CD4-positive, alpha-beta T cell (primary cell): ENCODE measurements around the gene CAMSAP2. TPM values are rescaled to one million over a fixed set of nuclear protein-coding genes. Genes with fewer than 3 reads are reported as not detected.

Experiments
- ATAC-seq: fragments of 200-7000 bp; cut with Tn5 transposase; one replicate; pipeline ENCODE4 v1.10.0; 2022; ENCODE audit warnings: mild to moderate bottlenecking; ENCODE audit not compliant: poor library complexity
- CTCF ChIA-PET: fragments of 350-600 bp; sonication (Branson Sonifier 250); formaldehyde crosslinking; loops from one replicate; lab custom pipeline; 2021; ENCODE audit warnings: antibody characterized with exemption, inconsistent platforms; lab: Charles Lee
- POLR2A ChIA-PET: fragments of 350-600 bp; sonication (Branson Sonifier 250); formaldehyde crosslinking; loops from one replicate; lab custom pipeline; 2021; ENCODE audit warnings: antibody characterized with exemption, inconsistent platforms; lab: Charles Lee
- DNase-seq, 14 experiments: peaks; one replicate each; pipeline ENCODE4 v3.0.0-alpha.2; 2013 to 2020; ENCODE audit warnings: mixed read lengths in 2 of 14
- H3K27ac ChIP-seq, 2 donors: one replicate each; pipeline versions ENCODE4 v1.5.1 to v1.7.0; 2013; ENCODE audit warnings: low read length in 2 of 2, low read depth in 1 of 2, mild to moderate bottlenecking in 1 of 2
- H3K27me3 ChIP-seq, 2 experiments: 1 replicate in 1 of 2; 2 replicates in 1 of 2; pipeline versions ENCODE4 v1.6.1 to v1.7.0; 2013; ENCODE audit warnings: low read length in 2 of 2, control low read depth in 1 of 2, mild to moderate bottlenecking in 1 of 2, moderate library complexity in 1 of 2; ENCODE audit not compliant: insufficient read depth in 2 of 2, control insufficient read depth in 1 of 2
- H3K36me3 ChIP-seq: one replicate; pipeline ENCODE4 v1.6.1; 2013; ENCODE audit warnings: low read length, control low read depth; ENCODE audit not compliant: insufficient read depth
- H3K4me1 ChIP-seq: one replicate; pipeline ENCODE4 v1.6.1; 2013; ENCODE audit warnings: low read length, control low read depth; ENCODE audit not compliant: insufficient read depth
- H3K4me3 ChIP-seq: one replicate; pipeline ENCODE4 v1.5.1; 2013; ENCODE audit warnings: mild to moderate bottlenecking, low read length, moderate library complexity
- H3K9me3 ChIP-seq, 2 experiments: 1 replicate in 1 of 2; 2 replicates in 1 of 2; pipeline versions ENCODE4 v1.6.1 to v1.7.0; 2013; ENCODE audit warnings: low read length in 2 of 2, mild to moderate bottlenecking in 2 of 2, control low read depth in 1 of 2, moderate library complexity in 1 of 2; ENCODE audit not compliant: control insufficient read depth in 1 of 2, insufficient read depth in 1 of 2
- H3K27ac Mint-ChIP-seq: one replicate; pipeline ENCODE4 v1.8.0; 2020; ENCODE audit warnings: mixed read lengths
- H3K27me3 Mint-ChIP-seq: one replicate; pipeline ENCODE4 v1.8.0; 2021; ENCODE audit warnings: mixed read lengths
- H3K36me3 Mint-ChIP-seq: one replicate; pipeline ENCODE4 v1.8.0; 2021; ENCODE audit warnings: low read depth, mixed read lengths
- H3K4me1 Mint-ChIP-seq: one replicate; pipeline ENCODE4 v1.8.0; 2021; ENCODE audit warnings: low read depth, mixed read lengths
- H3K4me3 Mint-ChIP-seq: one replicate; pipeline ENCODE4 v1.8.0; 2020; ENCODE audit warnings: mild to moderate bottlenecking, mixed read lengths
- H3K9me3 Mint-ChIP-seq: one replicate; pipeline ENCODE4 v1.8.0; 2020; ENCODE audit warnings: mixed read lengths
- intact Hi-C, 2 experiments: fragments of 100-400 bp; cut with DNase I in 1 of 2; cut with micrococcal nuclease in 1 of 2; formaldehyde crosslinking; loops; one replicate each; pipeline versions ENCODE4 v1.15.1 to v1.9.0; 2023 to 2025; cut with DNase I, micrococcal nuclease
- total RNA-seq, 174 experiments: library from RNA in 2 of 174; stranded (reverse) in 2 of 174; gene quantifications; one replicate each; pipeline ENCODE4 v1.2.3 and lab custom pipeline; 2021 to 2026
- TF ChIP-seq, protein P1 (sequence below): fragments of 200-600 bp; IDR thresholded peaks from one replicate; pipeline ENCODE4 v1.8.0; 2022; ENCODE audit warnings: antibody characterized with exemption, mild to moderate bottlenecking

CAMSAP2 gene
- total RNA-seq, 2 experiments from 2014 or later = 4.4 to 5.7 TPM

DNA sequence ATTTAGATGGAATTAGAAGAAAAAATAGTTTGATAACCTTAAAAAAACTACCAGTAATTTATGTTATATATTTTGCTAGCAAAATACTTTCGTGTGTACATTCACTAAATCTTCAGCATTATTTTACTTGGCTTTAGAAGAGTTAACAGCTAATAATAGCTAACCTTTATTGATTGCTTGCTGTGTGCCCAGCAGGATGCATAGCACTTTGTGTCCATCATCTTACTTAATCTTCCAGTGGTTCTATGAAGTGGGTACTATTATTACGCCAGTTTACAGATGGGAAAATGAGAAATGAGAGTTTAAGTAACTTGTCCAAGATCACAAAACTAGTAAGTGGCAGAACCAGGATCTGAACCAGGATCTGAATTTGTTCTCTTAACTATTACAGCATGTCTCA is 92.4 kb downstream of the CAMSAP2 start:
- peaks cover 8% of the 10 kb centered on the region for H3K36me3 Mint-ChIP-seq
- H3K36me3 ChIP-seq = no peaks in the 10 kb centered on the region
- H3K9me3 ChIP-seq = no peaks in the 10 kb centered on the region
- intact Hi-C loops = no loop called here
- H3K9me3 Mint-ChIP-seq = peaks cover under 1% of the 10 kb centered on the region
- H3K27me3 ChIP-seq = no peaks in the 10 kb centered on the region
- CTCF ChIA-PET = no interaction called here
- H3K4me3 ChIP-seq = no peak overlapping the region
- H3K4me3 Mint-ChIP-seq = no peak overlapping the region
- no peak overlapping the region for H3K27ac ChIP-seq
- no peak overlapping the region for H3K27ac Mint-ChIP-seq
- TF ChIP-seq, protein P1, sequence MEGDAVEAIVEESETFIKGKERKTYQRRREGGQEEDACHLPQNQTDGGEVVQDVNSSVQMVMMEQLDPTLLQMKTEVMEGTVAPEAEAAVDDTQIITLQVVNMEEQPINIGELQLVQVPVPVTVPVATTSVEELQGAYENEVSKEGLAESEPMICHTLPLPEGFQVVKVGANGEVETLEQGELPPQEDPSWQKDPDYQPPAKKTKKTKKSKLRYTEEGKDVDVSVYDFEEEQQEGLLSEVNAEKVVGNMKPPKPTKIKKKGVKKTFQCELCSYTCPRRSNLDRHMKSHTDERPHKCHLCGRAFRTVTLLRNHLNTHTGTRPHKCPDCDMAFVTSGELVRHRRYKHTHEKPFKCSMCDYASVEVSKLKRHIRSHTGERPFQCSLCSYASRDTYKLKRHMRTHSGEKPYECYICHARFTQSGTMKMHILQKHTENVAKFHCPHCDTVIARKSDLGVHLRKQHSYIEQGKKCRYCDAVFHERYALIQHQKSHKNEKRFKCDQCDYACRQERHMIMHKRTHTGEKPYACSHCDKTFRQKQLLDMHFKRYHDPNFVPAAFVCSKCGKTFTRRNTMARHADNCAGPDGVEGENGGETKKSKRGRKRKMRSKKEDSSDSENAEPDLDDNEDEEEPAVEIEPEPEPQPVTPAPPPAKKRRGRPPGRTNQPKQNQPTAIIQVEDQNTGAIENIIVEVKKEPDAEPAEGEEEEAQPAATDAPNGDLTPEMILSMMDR = no peak
- no peaks in the 10 kb centered on the region for H3K27me3 Mint-ChIP-seq
- DNase-seq = no peak
- ATAC-seq = no peak
- H3K4me1 Mint-ChIP-seq = peaks cover 7% of the 10 kb centered on the region
- no peaks in the 10 kb centered on the region for H3K4me1 ChIP-seq
- POLR2A ChIA-PET = no interaction called here

DNA sequence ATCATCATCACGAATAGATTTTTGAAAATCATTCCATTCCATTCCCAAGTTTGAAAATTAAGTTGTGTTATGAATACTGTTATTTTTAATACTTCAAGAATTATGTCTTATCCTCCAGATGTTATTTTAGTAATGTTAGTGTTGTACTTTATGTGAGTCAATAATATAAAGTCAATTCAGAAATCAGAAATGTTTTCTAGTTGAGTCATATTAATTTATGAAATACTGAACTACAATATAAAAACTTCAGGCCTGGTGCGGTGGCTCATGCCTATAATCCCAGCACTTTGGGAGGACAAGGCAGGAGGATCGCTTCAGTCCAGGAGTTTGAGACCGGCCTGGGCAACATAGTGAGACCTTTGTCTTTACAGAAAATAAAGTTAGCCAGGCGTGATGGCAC is 95.7 kb downstream of the CAMSAP2 start:
- no peaks in the 10 kb centered on the region for H3K27me3 Mint-ChIP-seq
- H3K36me3 Mint-ChIP-seq = peaks cover 17% of the 10 kb centered on the region
- H3K36me3 ChIP-seq = no peaks in the 10 kb centered on the region
- H3K4me3 Mint-ChIP-seq = no peak overlapping the region
- peaks cover 2% of the 10 kb centered on the region for H3K9me3 Mint-ChIP-seq
- no peak for ATAC-seq
- no peaks in the 10 kb centered on the region for H3K27me3 ChIP-seq
- H3K9me3 ChIP-seq = no peaks in the 10 kb centered on the region
- H3K4me3 ChIP-seq = no peak overlapping the region
- H3K27ac ChIP-seq = no peak overlapping the region
- no peaks in the 10 kb centered on the region for H3K4me1 Mint-ChIP-seq
- H3K27ac Mint-ChIP-seq = no peak overlapping the region
- intact Hi-C loops = no loop called here
- ChIA-PET CTCF (no interaction called here), POLR2A (no interaction called here)
- H3K4me1 ChIP-seq = no peaks in the 10 kb centered on the region
- no peak for DNase-seq
- TF ChIP-seq, protein P1 = no peak

DNA sequence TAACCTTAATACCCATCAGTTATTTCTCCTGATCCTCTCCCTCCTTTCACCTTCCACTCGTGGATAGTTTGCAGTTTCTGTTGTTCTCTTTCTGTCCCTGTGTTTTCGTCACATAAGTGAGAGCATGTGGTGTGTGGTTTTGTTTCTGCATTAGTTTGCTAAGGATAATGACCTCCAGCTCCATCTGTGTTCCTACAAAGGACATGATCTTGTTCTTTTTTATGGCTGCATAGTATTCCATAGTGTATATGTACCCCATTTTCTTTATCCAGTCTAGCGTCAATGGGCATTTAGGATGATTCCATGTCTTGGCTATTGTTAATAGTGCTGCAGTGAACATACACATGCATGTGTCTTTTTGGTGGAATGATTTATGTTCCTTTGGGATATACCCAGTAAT is 97.5 kb downstream of the CAMSAP2 start:
- ChIA-PET POLR2A (no interaction called here), CTCF (no interaction called here)
- TF ChIP-seq, protein P1 = no peak
- H3K27ac Mint-ChIP-seq = no peak overlapping the region
- Histone ChIP-seq H3K36me3 (no peaks in the 10 kb centered on the region), H3K27ac (no peak overlapping the region), H3K9me3 (no peaks in the 10 kb centered on the region), H3K27me3 (no peaks in the 10 kb centered on the region), H3K4me1 (no peaks in the 10 kb centered on the region), H3K4me3 (no peak overlapping the region)
- no peak overlapping the region for H3K4me3 Mint-ChIP-seq
- peaks cover 2% of the 10 kb centered on the region for H3K9me3 Mint-ChIP-seq
- no peak for DNase-seq
- no peak for ATAC-seq
- intact Hi-C loops = no loop called here
- H3K27me3 Mint-ChIP-seq = no peaks in the 10 kb centered on the region
- H3K36me3 Mint-ChIP-seq = peaks cover 26% of the 10 kb centered on the region
- no peaks in the 10 kb centered on the region for H3K4me1 Mint-ChIP-seq
